ENCODE results near the gene FRYL. TPM values are rescaled to one million over a fixed set of nuclear protein-coding genes. Genes with fewer than 3 reads are reported as not detected.

Gene FRYL
- total RNA-seq, 1 donor, result 44.0 TPM

DNA sequence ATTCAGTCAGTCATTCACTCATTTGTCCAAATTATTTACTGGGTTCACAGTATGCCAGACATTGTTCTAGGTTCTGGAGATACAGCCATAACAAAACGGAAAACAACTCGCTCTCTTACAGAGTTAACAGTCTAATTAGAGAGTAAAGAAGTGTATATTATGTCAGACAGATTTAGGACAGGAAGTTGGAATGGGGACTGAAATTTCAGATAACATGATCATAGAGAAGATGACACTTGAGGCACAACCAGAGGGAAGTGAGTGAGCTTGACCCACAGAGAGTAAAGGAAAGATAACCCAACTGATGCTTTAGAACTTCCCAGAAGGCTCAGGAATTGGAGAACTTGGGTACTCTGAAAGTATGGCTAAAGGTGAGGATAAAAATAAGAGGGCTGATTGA lies 150.6 kb downstream of the FRYL start:
- TF ChIP-seq, protein P1, sequence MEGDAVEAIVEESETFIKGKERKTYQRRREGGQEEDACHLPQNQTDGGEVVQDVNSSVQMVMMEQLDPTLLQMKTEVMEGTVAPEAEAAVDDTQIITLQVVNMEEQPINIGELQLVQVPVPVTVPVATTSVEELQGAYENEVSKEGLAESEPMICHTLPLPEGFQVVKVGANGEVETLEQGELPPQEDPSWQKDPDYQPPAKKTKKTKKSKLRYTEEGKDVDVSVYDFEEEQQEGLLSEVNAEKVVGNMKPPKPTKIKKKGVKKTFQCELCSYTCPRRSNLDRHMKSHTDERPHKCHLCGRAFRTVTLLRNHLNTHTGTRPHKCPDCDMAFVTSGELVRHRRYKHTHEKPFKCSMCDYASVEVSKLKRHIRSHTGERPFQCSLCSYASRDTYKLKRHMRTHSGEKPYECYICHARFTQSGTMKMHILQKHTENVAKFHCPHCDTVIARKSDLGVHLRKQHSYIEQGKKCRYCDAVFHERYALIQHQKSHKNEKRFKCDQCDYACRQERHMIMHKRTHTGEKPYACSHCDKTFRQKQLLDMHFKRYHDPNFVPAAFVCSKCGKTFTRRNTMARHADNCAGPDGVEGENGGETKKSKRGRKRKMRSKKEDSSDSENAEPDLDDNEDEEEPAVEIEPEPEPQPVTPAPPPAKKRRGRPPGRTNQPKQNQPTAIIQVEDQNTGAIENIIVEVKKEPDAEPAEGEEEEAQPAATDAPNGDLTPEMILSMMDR (IDR thresholded peaks at IDR 0.05; ENCODE audit: insufficient read depth, low read depth, low read length), result no peak
- H3K4me3 ChIP-seq (ENCODE audit: low read depth, low read length), result no peak overlapping the region
- DNase-seq (ENCODE audit: low read depth), result no peak

- H3K4me3 ChIP-seq (ENCODE audit: low read depth, low read length), result no peak overlapping the region
- no peak for DNase-seq (ENCODE audit: low read depth)
- TF ChIP-seq, protein P1 (IDR thresholded peaks at IDR 0.05; ENCODE audit: insufficient read depth, low read depth, low read length), result no peak
These were observed 156.8 kb downstream of the FRYL start for GRCh38 chr4:48623182-48623780.

- no peak for DNase-seq (ENCODE audit: low read depth)
- TF ChIP-seq, protein P1 (IDR thresholded peaks at IDR 0.05; ENCODE audit: insufficient read depth, low read depth, low read length), result no peak
- no peak overlapping the region for H3K4me3 ChIP-seq (ENCODE audit: low read depth, low read length)
These were observed 159.2 kb downstream of the FRYL start for GRCh38 chr4:48620831-48621230.

DNA sequence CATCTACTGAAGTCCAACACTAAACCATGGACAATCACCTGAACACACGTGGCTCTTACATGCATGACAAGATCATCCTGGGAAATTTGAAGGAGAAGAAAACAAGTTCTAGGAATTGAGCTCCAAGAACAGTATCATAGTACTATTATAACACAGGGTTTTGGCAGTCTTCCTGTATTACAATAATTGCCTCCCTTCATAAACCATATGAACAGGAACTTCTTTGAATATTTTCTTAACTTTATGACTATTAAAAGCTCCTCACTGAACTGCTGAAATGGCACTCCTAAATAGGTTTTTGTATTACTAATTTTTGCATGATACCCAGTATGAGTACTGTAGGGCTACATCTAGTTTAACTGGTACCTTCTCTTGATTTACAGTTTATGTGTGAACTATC lies 160.0 kb downstream of the FRYL start:
- no peak overlapping the region for H3K4me3 ChIP-seq (ENCODE audit: low read depth, low read length)
- DNase-seq (ENCODE audit: low read depth), result no peak
- TF ChIP-seq, protein P1 (IDR thresholded peaks at IDR 0.05; ENCODE audit: insufficient read depth, low read depth, low read length), result no peak

GRCh38 chr4:48604527-48604926 lies 175.6 kb downstream of the FRYL start:
- TF ChIP-seq, protein P1 (IDR thresholded peaks at IDR 0.05; ENCODE audit: insufficient read depth, low read depth, low read length), result no peak
- H3K4me3 ChIP-seq (ENCODE audit: low read depth, low read length), result no peak overlapping the region
- DNase-seq (ENCODE audit: low read depth), result no peak

DNA sequence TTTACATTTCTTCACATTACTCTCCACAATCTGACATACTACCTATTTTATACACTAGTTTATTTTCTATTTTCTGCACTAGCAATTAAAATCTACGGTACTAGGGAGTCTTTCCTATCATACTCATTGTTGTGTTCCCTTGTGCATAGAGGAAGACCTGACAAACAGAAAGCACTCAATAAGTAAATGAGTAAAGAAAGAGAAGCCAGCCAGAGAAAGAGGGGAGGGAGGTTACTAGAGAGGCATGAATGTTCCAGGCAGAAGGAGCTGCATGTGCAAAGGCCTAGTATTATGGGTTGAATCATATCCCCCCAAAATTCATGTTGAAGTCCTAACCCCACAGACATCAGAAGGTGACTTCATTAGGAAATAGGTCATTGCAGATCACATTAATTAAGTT lies 176.0 kb downstream of the FRYL start:
- DNase-seq (ENCODE audit: low read depth), result no peak
- TF ChIP-seq, protein P1 (IDR thresholded peaks at IDR 0.05; ENCODE audit: insufficient read depth, low read depth, low read length), result no peak
- no peak overlapping the region for H3K4me3 ChIP-seq (ENCODE audit: low read depth, low read length)
